GM23248 (cell line): ENCODE measurements around the gene LIM2.

Source experiments
- EZH2 ChIP-seq: fragments of 200-600 bp; sonication (generic); IDR thresholded peaks from 2 replicates; pipeline ENCODE4 v1.6.1; 2018; ENCODE audit warnings: antibody characterized with exemption, mild to moderate bottlenecking; ENCODE audit not compliant: insufficient read depth, poor library complexity, severe bottlenecking
- EZH2phosphoT487 ChIP-seq: fragments of 200-600 bp; sonication (generic); IDR thresholded peaks from 2 replicates; pipeline ENCODE4 v1.6.1; 2018; ENCODE audit warnings: antibody characterized with exemption, moderate library complexity, mild to moderate bottlenecking, low read depth; ENCODE audit not compliant: insufficient read depth

DNA sequence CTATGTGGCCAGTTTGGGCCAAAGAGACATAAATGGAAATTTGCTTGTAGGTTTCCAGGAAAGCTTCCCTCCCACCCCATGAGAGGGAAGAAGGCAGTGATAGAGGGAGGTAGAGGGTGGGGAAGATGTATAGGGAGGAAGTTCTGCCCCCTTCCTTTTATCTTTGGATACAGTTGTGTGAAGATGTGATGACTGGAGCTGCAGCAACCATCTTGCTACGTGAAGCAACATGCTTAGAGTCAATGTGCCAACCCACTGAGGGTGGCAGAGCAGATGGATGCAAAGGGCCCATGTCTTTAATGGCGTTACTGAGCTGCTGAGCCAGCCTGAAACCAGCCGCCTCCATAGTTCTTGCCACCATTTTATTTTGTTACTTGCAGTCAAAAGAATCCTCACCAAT is 56.6 kb downstream of the LIM2 start:
- TF ChIP-seq EZH2 (no peak), EZH2phosphoT487 (no peak)
